IMR-90 (cell line): ENCODE results near the gene HTR1D. TPM values are rescaled to one million over a fixed set of nuclear protein-coding genes. Genes with fewer than 3 reads are reported as not detected.

Experiments used
- ATAC-seq: fragments of 200-7000 bp; cut with Tn5 transposase; 2 replicates; pipeline ENCODE4 v1.9.1; 2020; ENCODE audit warnings: low read depth, mild to moderate bottlenecking, moderate library complexity
- BruUV-seq: library from RNA; stranded (reverse); fragments of 400-500 nt; replicated peaks from 2 replicates; lab custom pipeline; 2021; lab: Mats Ljungman, UMichigan
- CTCF ChIA-PET: fragments of 300-600 bp; formaldehyde crosslinking; extraction: SDS; loops from one replicate; lab custom pipeline; 2021; ENCODE audit warnings: antibody characterized with exemption; lab: Yijun Ruan, JAX
- POLR2A ChIA-PET: fragments of 300-600 bp; sonication (Branson Sonifier 250); formaldehyde crosslinking; loops from one replicate; lab custom pipeline; 2022; ENCODE audit warnings: antibody characterized with exemption; ENCODE audit not compliant: unreplicated experiment; lab: Charles Lee
- DNase-seq: peaks from one replicate; pipeline ENCODE4 v3.0.0; 2013
- H2AFZ ChIP-seq: replicated peaks from 2 replicates; pipeline ENCODE3; 2013; ENCODE audit warnings: low read length, mild to moderate bottlenecking; ENCODE audit not compliant: poor library complexity
- H2AK5ac ChIP-seq: 2 replicates; pipeline ENCODE4 v1.6.1; 2013; ENCODE audit warnings: low read depth, low read length, inconsistent platforms
- H2AK9ac ChIP-seq: replicated peaks from 2 replicates; pipeline ENCODE3; 2013; ENCODE audit warnings: mild to moderate bottlenecking, low read depth, low read length, moderate library complexity; ENCODE audit not compliant: poor library complexity
- H2BK120ac ChIP-seq: 2 replicates; pipeline ENCODE4 v1.6.1; 2013; ENCODE audit warnings: low read depth, low read length, inconsistent platforms
- H2BK15ac ChIP-seq: 3 replicates; pipeline ENCODE4 v1.6.1; 2013; ENCODE audit warnings: low read depth, low read length, inconsistent platforms
- H2BK20ac ChIP-seq: 2 replicates; pipeline ENCODE4 v1.6.1; 2013; ENCODE audit warnings: low read depth, mild to moderate bottlenecking, inconsistent platforms, low read length, moderate library complexity
- H2BK5ac ChIP-seq: 2 replicates; pipeline ENCODE4 v1.6.1; 2013; ENCODE audit warnings: mild to moderate bottlenecking, low read depth, low read length, inconsistent platforms; ENCODE audit not compliant: poor library complexity, severe bottlenecking
- H3K14ac ChIP-seq: replicated peaks from 2 replicates; pipeline ENCODE4 v1.6.1; 2013; ENCODE audit warnings: low read depth, low read length, inconsistent platforms
- H3K18ac ChIP-seq: 2 replicates; pipeline ENCODE4 v1.6.1; 2013; ENCODE audit warnings: low read depth, low read length, control low read depth
- H3K23ac ChIP-seq: 2 replicates; pipeline ENCODE4 v1.6.1; 2013; ENCODE audit warnings: low read depth, low read length, inconsistent platforms
- H3K27ac ChIP-seq: 2 replicates; pipeline ENCODE4 v1.5.1; 2013; ENCODE audit warnings: mild to moderate bottlenecking, control low read depth, low read length; ENCODE audit not compliant: insufficient read depth
- H3K27me3 ChIP-seq: 2 replicates; pipeline ENCODE4 v1.6.1; 2013; ENCODE audit warnings: low read length; ENCODE audit not compliant: control insufficient read depth, insufficient read depth
- H3K36me3 ChIP-seq: 2 replicates; pipeline ENCODE4 v1.6.1; 2013; ENCODE audit warnings: low read length, mixed read lengths; ENCODE audit not compliant: control insufficient read depth, insufficient read depth
- H3K4ac ChIP-seq: 2 replicates; pipeline ENCODE4 v1.6.1; 2013; ENCODE audit warnings: low read depth, low read length, inconsistent platforms
- H3K4me1 ChIP-seq: 2 replicates; pipeline ENCODE4 v1.6.1; 2013; ENCODE audit warnings: low read length, mixed read lengths; ENCODE audit not compliant: control insufficient read depth, insufficient read depth
- H3K4me2 ChIP-seq: 2 replicates; pipeline ENCODE4 v1.6.1; 2013; ENCODE audit warnings: low read depth, mild to moderate bottlenecking, control low read depth, low read length, moderate library complexity
- H3K4me3 ChIP-seq: 2 replicates; pipeline ENCODE4 v1.5.1; 2013; ENCODE audit warnings: low read depth, mild to moderate bottlenecking, control low read depth, low read length, moderate library complexity; ENCODE audit not compliant: insufficient read depth
- H3K56ac ChIP-seq: 2 replicates; pipeline ENCODE4 v1.6.1; 2013; ENCODE audit warnings: low read length, inconsistent platforms; ENCODE audit not compliant: insufficient read depth; ENCODE audit errors: extremely low read depth
- H3K79me1 ChIP-seq, 2 experiments: 2 replicates each; pipeline ENCODE4 v1.6.1; 2013; ENCODE audit warnings: low read length in 2 of 2, inconsistent platforms in 1 of 2, low read depth in 1 of 2
- H3K9ac ChIP-seq: 2 replicates; pipeline ENCODE4 v1.6.1; 2013; ENCODE audit warnings: low read depth, low read length, control low read depth
- H3K9me1 ChIP-seq: 2 replicates; pipeline ENCODE4 v1.6.1; 2013; ENCODE audit warnings: low read length, inconsistent platforms; ENCODE audit not compliant: insufficient read depth
- H3K9me3 ChIP-seq: 2 replicates; pipeline ENCODE4 v1.6.1; 2013; ENCODE audit warnings: low read length; ENCODE audit not compliant: control insufficient read depth, insufficient read depth
- H4K20me1 ChIP-seq: 2 replicates; pipeline ENCODE4 v1.6.1; 2013; ENCODE audit warnings: low read length, inconsistent platforms; ENCODE audit not compliant: insufficient read depth
- H4K5ac ChIP-seq: 2 replicates; pipeline ENCODE4 v1.6.1; 2013; ENCODE audit warnings: mild to moderate bottlenecking, low read depth, low read length, control low read depth
- H4K8ac ChIP-seq, 2 experiments: 2 replicates each; pipeline ENCODE4 v1.6.1; 2013; ENCODE audit warnings: low read depth in 2 of 2, low read length in 2 of 2, control low read depth in 1 of 2, inconsistent platforms in 1 of 2
- H4K91ac ChIP-seq: 2 replicates; pipeline ENCODE4 v1.6.1; 2013; ENCODE audit warnings: low read depth, low read length, inconsistent platforms; ENCODE audit not compliant: insufficient read depth
- CHD1 ChIP-seq: IDR thresholded peaks from 2 replicates; pipeline ENCODE4 v1.6.1; 2012; ENCODE audit warnings: low read depth, low read length, improper control_type of control experiment
- FOS ChIP-seq: fragments of 150-350 bp; IDR thresholded peaks from 2 replicates; pipeline ENCODE4 v1.6.1; 2016; ENCODE audit warnings: low read depth, low read length
- MAFK ChIP-seq: IDR thresholded peaks from 2 replicates; pipeline ENCODE4 v1.6.1; 2012; ENCODE audit warnings: low read depth, low read length, improper control_type of control experiment
- MAZ ChIP-seq: IDR thresholded peaks from 2 replicates; pipeline ENCODE4 v1.6.1; 2012; ENCODE audit warnings: low read depth, mild to moderate bottlenecking, low read length, improper control_type of control experiment, moderate library complexity, borderline replicate concordance
- MXI1 ChIP-seq: IDR thresholded peaks from 2 replicates; pipeline ENCODE4 v1.6.1; 2012; ENCODE audit warnings: low read depth, mild to moderate bottlenecking, low read length, moderate library complexity, borderline replicate concordance
- POLR2A ChIP-seq: IDR thresholded peaks from 2 replicates; pipeline ENCODE4 v1.6.1; 2012; ENCODE audit warnings: mild to moderate bottlenecking, low read depth, low read length
- RAD21 ChIP-seq: IDR thresholded peaks from 2 replicates; pipeline ENCODE4 v1.6.1; 2012; ENCODE audit warnings: low read length, improper control_type of control experiment
- RCOR1 ChIP-seq: IDR thresholded peaks from 2 replicates; pipeline ENCODE4 v1.6.1; 2012; ENCODE audit warnings: mild to moderate bottlenecking, low read length, improper control_type of control experiment; ENCODE audit not compliant: insufficient replicate concordance
- RFX5 ChIP-seq: IDR thresholded peaks from 2 replicates; pipeline ENCODE4 v1.8.0; 2012; ENCODE audit warnings: low read depth, mild to moderate bottlenecking, low read length, moderate library complexity
- SMC3 ChIP-seq: fragments of 150-350 bp; IDR thresholded peaks from 2 replicates; pipeline ENCODE4 v1.6.1; 2016; ENCODE audit warnings: low read depth, mild to moderate bottlenecking, antibody characterized with exemption, low read length, moderate library complexity
- WGBS, 2 experiments: methylation state at CpG; one replicate each; pipeline versions ENCODE4 v1.1.5 to v1.1.7; 2013; ENCODE audit warnings: missing lambda C conversion rate in 2 of 2; ENCODE audit not compliant: insufficient read length in 1 of 2; ENCODE audit errors: extremely low coverage in 2 of 2; 5-methylcytosine and 5-hydroxymethylcytosine counted together
- dilution Hi-C: fragments of 300-500 bp; cut with HindIII; formaldehyde crosslinking; loops from one replicate; pipeline ENCODE4 v1.14.3; 2018; ENCODE audit warnings: low sequenced_read_pairs; ENCODE audit not compliant: unreplicated experiment
- in situ Hi-C: fragments of 300-500 bp; cut with MboI; formaldehyde crosslinking; loops from 3 replicates; pipeline ENCODE4 v1.14.3; 2019; ENCODE audit warnings: low sequenced_read_pairs, inconsistent platforms, mixed read lengths
- intact Hi-C: fragments of 100-400 bp; cut with micrococcal nuclease; formaldehyde crosslinking; loops from 2 replicates; pipeline ENCODE4 v1.10.0; 2022
- polyA plus RNA-seq, 3 experiments: library from polyadenylated mRNA; depleted of rRNA; stranded (reverse); fragments of >200 nt; gene quantifications; 2 replicates each; pipeline ENCODE4 v1.2.3, GENCODE V29; 2012; ENCODE audit warnings: low replicate concordance in 1 of 3
- total RNA-seq: library from RNA; depleted of rRNA; stranded (reverse); fragments of >200 nt; gene quantifications from 2 replicates; pipeline ENCODE4 v1.2.3, GENCODE V29; 2012
- TF ChIP-seq, protein P1 (sequence below): fragments of 150-350 bp; IDR thresholded peaks from 2 replicates; pipeline ENCODE4 v1.6.1; 2017; ENCODE audit warnings: mild to moderate bottlenecking, antibody characterized with exemption, low read length, low read depth
- TF ChIP-seq, protein P2 (sequence below): fragments of 150-350 bp; IDR thresholded peaks from 2 replicates; pipeline ENCODE4 v1.6.1; 2016; ENCODE audit warnings: low read depth, mild to moderate bottlenecking, low read length, moderate library complexity, borderline replicate concordance
- TF ChIP-seq, protein P3 (sequence below): conservative IDR thresholded peaks from 2 replicates; pipeline ENCODE4 v1.5.1; 2012; ENCODE audit warnings: mild to moderate bottlenecking, low read depth, low read length, improper control_type of control experiment

The HTR1D gene
- total and polyA plus RNA-seq, 2 of the 4 experiments (the other 2 are of a cell fraction) = 0.03 to 0.18 TPM

DNA sequence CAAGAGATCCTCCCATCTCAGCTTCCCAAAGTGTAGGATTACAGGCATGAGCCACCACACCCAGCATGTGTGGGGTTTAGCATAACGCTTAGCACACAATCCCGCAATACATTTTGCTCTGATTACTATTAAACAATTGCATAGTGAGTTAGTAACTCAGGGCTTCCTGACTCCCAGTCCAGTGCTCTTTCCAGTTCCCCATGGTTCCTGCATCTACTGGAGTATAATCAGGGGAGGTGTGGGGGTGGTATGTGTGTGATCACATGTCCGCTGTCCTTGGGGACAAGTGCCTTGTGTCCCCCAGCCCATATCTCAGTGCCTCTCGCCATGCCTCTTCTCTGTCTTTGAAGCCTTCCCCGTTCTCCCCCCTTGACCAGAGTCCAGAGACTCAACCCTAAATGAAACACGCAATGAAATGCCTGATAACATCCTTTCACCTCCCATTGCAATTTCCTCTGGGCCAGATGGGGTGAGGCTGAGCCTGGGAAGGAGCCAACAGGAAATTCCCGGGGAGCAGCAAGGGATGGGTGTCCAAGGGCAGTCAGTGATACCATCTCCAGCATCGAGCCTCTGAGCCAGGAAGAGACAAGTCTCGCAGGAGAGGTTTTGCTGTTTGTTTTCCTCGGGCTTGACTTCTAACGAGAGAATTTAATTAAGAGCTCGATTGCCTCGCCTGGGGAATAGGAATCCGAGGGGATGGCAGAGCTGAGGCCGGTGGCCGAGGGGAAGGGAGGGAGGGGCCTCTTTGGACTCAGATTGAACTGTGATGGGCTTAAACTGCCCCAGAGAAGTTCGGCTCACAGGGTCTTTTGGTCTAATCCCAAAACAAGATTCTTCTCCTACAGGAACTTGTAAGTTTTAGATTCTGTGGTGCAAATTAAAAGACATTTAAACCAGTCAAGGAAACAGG lies 7.7 kb upstream of the HTR1D start:
- POLR2A ChIA-PET = no interaction called here
- H2BK120ac ChIP-seq = peak overlapping the region; percentile 54
- H3K27me3 ChIP-seq = peaks cover 16% of the 10 kb centered on the region
- peak overlapping the region; percentile 51; the same call in 1 of the 3 replicates for H2BK15ac ChIP-seq
- H3K56ac ChIP-seq = no peak overlapping the region
- DNase-seq = peak; percentile 64
- H2AK9ac ChIP-seq = peak overlapping the region; percentile 10
- no peaks in the 10 kb centered on the region for H4K20me1 ChIP-seq
- peak; percentile 87 for ATAC-seq
- no peak overlapping the region for H3K9ac ChIP-seq
- BruUV-seq = no TSS peak
- H3K27ac ChIP-seq = no peak overlapping the region
- H2BK20ac ChIP-seq = peak overlapping the region; percentile 77
- H2AFZ ChIP-seq = peak overlapping the region; percentile 83
- H3K4ac ChIP-seq = peak overlapping the region; percentile 63
- dilution Hi-C loops (no loop called here), intact Hi-C loops (loop anchor here (5.0 kb wide), 1 partner anchor 37 kb away; no protein-coding TSS in a partner anchor), in situ Hi-C loops (no loop called here)
- no peaks in the 10 kb centered on the region for H3K9me1 ChIP-seq
- H3K14ac ChIP-seq = peak overlapping the region; percentile 15
- no peak overlapping the region for H3K4me3 ChIP-seq
- no peaks in the 10 kb centered on the region for H3K79me1 ChIP-seq
- H2BK5ac ChIP-seq = no peak overlapping the region
- H3K9me3 ChIP-seq = no peaks in the 10 kb centered on the region
- WGBS, 2 experiments = 7% methylated on average over 3 of the region's 17 CpGs; no CpG with 5 or more reads in 1 of the 2 experiments
- peak overlapping the region; percentile 48; the same call in 1 of the 2 replicates for H2AK5ac ChIP-seq
- no peaks in the 10 kb centered on the region for H3K36me3 ChIP-seq
- 0 out of 2 replicates have a peak overlapping the region, but pooled peaks have one; percentile 18 for H3K18ac ChIP-seq
- H3K4me2 ChIP-seq = peak overlapping the region; percentile 1; the same call in 1 of the 2 replicates
- H3K4me1 ChIP-seq = peaks cover 2% of the 10 kb centered on the region; the same call in 1 of the 2 replicates
- H4K8ac ChIP-seq = peak overlapping the region in 1 of 2 experiments; percentile 64; a peak in 3 of 4 replicates
- peak overlapping the region; percentile 62; the same call in 1 of the 2 replicates for H3K23ac ChIP-seq
- peak overlapping the region; percentile 68 for H4K91ac ChIP-seq
- H4K5ac ChIP-seq = no peak overlapping the region; the same call in 1 of the 2 replicates
- CTCF ChIA-PET = interaction anchor here (0.5 kb wide), 1 partner anchor 1194 kb away, joined by 7 read pairs; no protein-coding TSS in a partner anchor
- no peak for TF ChIP-seq MAFK
- TF ChIP-seq, protein P1, sequence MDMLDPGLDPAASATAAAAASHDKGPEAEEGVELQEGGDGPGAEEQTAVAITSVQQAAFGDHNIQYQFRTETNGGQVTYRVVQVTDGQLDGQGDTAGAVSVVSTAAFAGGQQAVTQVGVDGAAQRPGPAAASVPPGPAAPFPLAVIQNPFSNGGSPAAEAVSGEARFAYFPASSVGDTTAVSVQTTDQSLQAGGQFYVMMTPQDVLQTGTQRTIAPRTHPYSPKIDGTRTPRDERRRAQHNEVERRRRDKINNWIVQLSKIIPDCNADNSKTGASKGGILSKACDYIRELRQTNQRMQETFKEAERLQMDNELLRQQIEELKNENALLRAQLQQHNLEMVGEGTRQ = no peak
- TF ChIP-seq RCOR1 = no peak
- no peak for TF ChIP-seq MAZ
- TF ChIP-seq MXI1 = no peak
- TF ChIP-seq RAD21 = no peak
- TF ChIP-seq FOS = no peak
- TF ChIP-seq CHD1 = no peak
- TF ChIP-seq RFX5 = no peak
- TF ChIP-seq SMC3 = no peak
- TF ChIP-seq, protein P2, sequence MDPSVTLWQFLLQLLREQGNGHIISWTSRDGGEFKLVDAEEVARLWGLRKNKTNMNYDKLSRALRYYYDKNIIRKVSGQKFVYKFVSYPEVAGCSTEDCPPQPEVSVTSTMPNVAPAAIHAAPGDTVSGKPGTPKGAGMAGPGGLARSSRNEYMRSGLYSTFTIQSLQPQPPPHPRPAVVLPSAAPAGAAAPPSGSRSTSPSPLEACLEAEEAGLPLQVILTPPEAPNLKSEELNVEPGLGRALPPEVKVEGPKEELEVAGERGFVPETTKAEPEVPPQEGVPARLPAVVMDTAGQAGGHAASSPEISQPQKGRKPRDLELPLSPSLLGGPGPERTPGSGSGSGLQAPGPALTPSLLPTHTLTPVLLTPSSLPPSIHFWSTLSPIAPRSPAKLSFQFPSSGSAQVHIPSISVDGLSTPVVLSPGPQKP = no peak
- TF ChIP-seq, protein P3, sequence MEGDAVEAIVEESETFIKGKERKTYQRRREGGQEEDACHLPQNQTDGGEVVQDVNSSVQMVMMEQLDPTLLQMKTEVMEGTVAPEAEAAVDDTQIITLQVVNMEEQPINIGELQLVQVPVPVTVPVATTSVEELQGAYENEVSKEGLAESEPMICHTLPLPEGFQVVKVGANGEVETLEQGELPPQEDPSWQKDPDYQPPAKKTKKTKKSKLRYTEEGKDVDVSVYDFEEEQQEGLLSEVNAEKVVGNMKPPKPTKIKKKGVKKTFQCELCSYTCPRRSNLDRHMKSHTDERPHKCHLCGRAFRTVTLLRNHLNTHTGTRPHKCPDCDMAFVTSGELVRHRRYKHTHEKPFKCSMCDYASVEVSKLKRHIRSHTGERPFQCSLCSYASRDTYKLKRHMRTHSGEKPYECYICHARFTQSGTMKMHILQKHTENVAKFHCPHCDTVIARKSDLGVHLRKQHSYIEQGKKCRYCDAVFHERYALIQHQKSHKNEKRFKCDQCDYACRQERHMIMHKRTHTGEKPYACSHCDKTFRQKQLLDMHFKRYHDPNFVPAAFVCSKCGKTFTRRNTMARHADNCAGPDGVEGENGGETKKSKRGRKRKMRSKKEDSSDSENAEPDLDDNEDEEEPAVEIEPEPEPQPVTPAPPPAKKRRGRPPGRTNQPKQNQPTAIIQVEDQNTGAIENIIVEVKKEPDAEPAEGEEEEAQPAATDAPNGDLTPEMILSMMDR = no peak
- no peak for TF ChIP-seq POLR2A
